Esophagus squamous epithelium (tissue), 4 donors: Measurements from ENCODE around the gene DAB1.

Experiments used
- POLR2A ChIP-seq, 4 donors: fragments of 450-650 bp; IDR thresholded peaks; one replicate each; pipeline ENCODE4 v1.6.1; 2017; ENCODE audit warnings: antibody characterized with exemption in 4 of 4, mild to moderate bottlenecking in 4 of 4, moderate library complexity in 3 of 4
- TF ChIP-seq, protein P1 (sequence below), 6 experiments: fragments of 450-650 bp in 4 of 6; fragments of 200-600 bp in 2 of 6; sonication (generic) in 2 of 6; IDR thresholded peaks; one replicate each; pipeline ENCODE4 v1.5.1; 2016 to 2019; ENCODE audit warnings: antibody characterized with exemption in 6 of 6, mild to moderate bottlenecking in 4 of 6, moderate library complexity in 4 of 6

- no peak for TF ChIP-seq POLR2A (IDR thresholded peaks at IDR 0.05)
- TF ChIP-seq, protein P1, sequence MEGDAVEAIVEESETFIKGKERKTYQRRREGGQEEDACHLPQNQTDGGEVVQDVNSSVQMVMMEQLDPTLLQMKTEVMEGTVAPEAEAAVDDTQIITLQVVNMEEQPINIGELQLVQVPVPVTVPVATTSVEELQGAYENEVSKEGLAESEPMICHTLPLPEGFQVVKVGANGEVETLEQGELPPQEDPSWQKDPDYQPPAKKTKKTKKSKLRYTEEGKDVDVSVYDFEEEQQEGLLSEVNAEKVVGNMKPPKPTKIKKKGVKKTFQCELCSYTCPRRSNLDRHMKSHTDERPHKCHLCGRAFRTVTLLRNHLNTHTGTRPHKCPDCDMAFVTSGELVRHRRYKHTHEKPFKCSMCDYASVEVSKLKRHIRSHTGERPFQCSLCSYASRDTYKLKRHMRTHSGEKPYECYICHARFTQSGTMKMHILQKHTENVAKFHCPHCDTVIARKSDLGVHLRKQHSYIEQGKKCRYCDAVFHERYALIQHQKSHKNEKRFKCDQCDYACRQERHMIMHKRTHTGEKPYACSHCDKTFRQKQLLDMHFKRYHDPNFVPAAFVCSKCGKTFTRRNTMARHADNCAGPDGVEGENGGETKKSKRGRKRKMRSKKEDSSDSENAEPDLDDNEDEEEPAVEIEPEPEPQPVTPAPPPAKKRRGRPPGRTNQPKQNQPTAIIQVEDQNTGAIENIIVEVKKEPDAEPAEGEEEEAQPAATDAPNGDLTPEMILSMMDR (IDR thresholded peaks at IDR 0.05): no peak
Observed at GRCh38 chr1:57131257-57131656, 292.6 kb downstream of the DAB1 start.
